Calu3 (cell line): Measurements from ENCODE around the gene S100A14. TPM values are rescaled to one million over a fixed set of nuclear protein-coding genes. Genes with fewer than 3 reads are reported as not detected.

Experiments
- Bru-seq: library from RNA; stranded (reverse); fragments of 400-500 nt; gene quantifications from one replicate; lab custom pipeline; 2021; lab: Mats Ljungman, UMichigan
- BruChase-seq, 2 experiments: library from RNA; stranded (reverse); fragments of 400-500 nt; gene quantifications; one replicate each; lab custom pipeline; 2021; lab: Mats Ljungman, UMichigan
- BruUV-seq: library from RNA; stranded (reverse); fragments of 400-500 nt; replicated peaks from 2 replicates; lab custom pipeline; 2021; lab: Mats Ljungman, UMichigan
- CTCF ChIA-PET: fragments of 300-600 bp; sonication (Branson Sonifier 250); formaldehyde crosslinking; loops from one replicate; lab custom pipeline; 2022; ENCODE audit warnings: antibody characterized with exemption; lab: Charles Lee
- DNase-seq: peaks from one replicate; pipeline ENCODE4 v3.0.0; 2022
- H3K27ac Mint-ChIP-seq: one replicate; pipeline ENCODE4 v1.8.0; 2022; ENCODE audit warnings: mixed read lengths; ENCODE audit not compliant: unreplicated experiment
- H3K27me3 Mint-ChIP-seq: one replicate; pipeline ENCODE4 v1.8.0; 2022; ENCODE audit warnings: mixed read lengths; ENCODE audit not compliant: unreplicated experiment
- H3K36me3 Mint-ChIP-seq: one replicate; pipeline ENCODE4 v1.8.0; 2022; ENCODE audit warnings: mild to moderate bottlenecking, moderate library complexity, mixed read lengths; ENCODE audit not compliant: insufficient read depth, unreplicated experiment
- H3K4me1 Mint-ChIP-seq: one replicate; pipeline ENCODE4 v1.8.0; 2022; ENCODE audit warnings: mild to moderate bottlenecking, low read depth, mixed read lengths; ENCODE audit not compliant: unreplicated experiment
- H3K4me3 Mint-ChIP-seq: one replicate; pipeline ENCODE4 v1.8.0; 2022; ENCODE audit warnings: mild to moderate bottlenecking, low read depth, moderate library complexity, mixed read lengths; ENCODE audit not compliant: unreplicated experiment
- H3K9me3 Mint-ChIP-seq: one replicate; pipeline ENCODE4 v1.8.0; 2022; ENCODE audit warnings: low read depth, mixed read lengths; ENCODE audit not compliant: unreplicated experiment
- CTCF ChIP-seq: fragments of 200-600 bp; IDR thresholded peaks from one replicate; pipeline ENCODE4 v1.8.0; 2022; ENCODE audit warnings: antibody characterized with exemption; ENCODE audit not compliant: unreplicated experiment
- intact Hi-C: fragments of 100-400 bp; cut with micrococcal nuclease; formaldehyde crosslinking; loops from one replicate; pipeline ENCODE4 v1.10.0; 2022; ENCODE audit not compliant: unreplicated experiment
- long read RNA-seq: library from polyadenylated mRNA; stranded (forward); transcript quantifications from one replicate; pipeline ENCODE4 v2.0.0, GENCODE V29; 2022
- total RNA-seq: library from RNA; stranded (reverse); gene quantifications from 2 replicates; pipeline ENCODE4 v1.2.3, GENCODE V29; 2022

The S100A14 gene
- total RNA-seq (74.6 and 106 TPM in 2 replicates), Bru-seq, nascent RNA (percentile 75 among the genes with signal in this experiment), BruChase-seq, experiment 1, labeled RNA remaining after a 6-hour chase (percentile 93 among the genes with signal in this experiment), BruChase-seq, experiment 2, labeled RNA remaining after a 2-hour chase (percentile 84 among the genes with signal in this experiment)
- long read RNA-seq, transcript S100A14-201 (4 exons, 1,058 nt), result major isoform, 194 of 229 reads
- long read RNA-seq, transcript S100A14-206 (3 exons, 1,025 nt), result minor isoform, 8 of 229 reads
- long read RNA-seq, partial matches to known transcripts, result 4 of 229 reads
- long read RNA-seq, other reads (novel, unspliced or antisense), result 21 of 229 reads

- H3K36me3 Mint-ChIP-seq, result peaks cover 64% of the 10 kb centered on the region
- no TSS peak for BruUV-seq
These were observed at the start of gene S100A14 for GRCh38 chr1:153616144-153616916. Gene S100A14, minus strand, starts transcription at chr1:153616325. Its CDS starts 467 bp downstream, at chr1:153615858.

GRCh38 chr1:153663211-153663610 is 47.1 kb upstream of the S100A14 start:
- peaks cover 8% of the 10 kb centered on the region for H3K4me1 Mint-ChIP-seq
- no peak overlapping the region for H3K27ac Mint-ChIP-seq
- no peaks in the 10 kb centered on the region for H3K27me3 Mint-ChIP-seq
- CTCF ChIA-PET, result interaction anchor here (0.7 kb wide), 1 partner anchor 20 kb away, joined by 3 read pairs; no protein-coding TSS in a partner anchor
- no peak for TF ChIP-seq CTCF
- no peak for DNase-seq
- no TSS peak for BruUV-seq
- H3K9me3 Mint-ChIP-seq, result no peaks in the 10 kb centered on the region
- H3K4me3 Mint-ChIP-seq, result no peak overlapping the region
- peaks cover 76% of the 10 kb centered on the region for H3K36me3 Mint-ChIP-seq
- intact Hi-C loops, result no loop called here

More at GRCh38 chr1:153616144-153616916, at the start of gene S100A14:
- CTCF ChIA-PET, result interaction anchor here (0.6 to 9.3 kb wide), 8 partner anchors 9 to 1947 kb away, joined by 3 to 99 read pairs (median 8); partner anchors contain the start of genes CHTOP, S100A1 and S100A13
- no peaks in the 10 kb centered on the region for H3K9me3 Mint-ChIP-seq
- no peak for TF ChIP-seq CTCF
- peak within 1 kb of the TSS; percentile 87 for H3K27ac Mint-ChIP-seq
- peak within 1 kb of the TSS; percentile 54 for H3K4me3 Mint-ChIP-seq
- intact Hi-C loops, result loop anchor here (2.0 kb wide), 1 partner anchor 44 kb away; no protein-coding TSS in a partner anchor
- no peaks in the 10 kb centered on the region for H3K27me3 Mint-ChIP-seq
- peak; percentile 86 for DNase-seq
- peaks cover 55% of the 10 kb centered on the region for H3K4me1 Mint-ChIP-seq

- H3K36me3 Mint-ChIP-seq, result peaks cover 77% of the 10 kb centered on the region
- CTCF ChIA-PET, result no interaction called here
- TSS peak; percentile 34 for BruUV-seq
- H3K27me3 Mint-ChIP-seq, result no peaks in the 10 kb centered on the region
- no peak overlapping the region for H3K27ac Mint-ChIP-seq
- H3K4me3 Mint-ChIP-seq, result no peak overlapping the region
- no peak for DNase-seq
- peaks cover 8% of the 10 kb centered on the region for H3K4me1 Mint-ChIP-seq
- H3K9me3 Mint-ChIP-seq, result no peaks in the 10 kb centered on the region
- intact Hi-C loops, result no loop called here
- TF ChIP-seq CTCF, result no peak
These were observed 46.1 kb upstream of the S100A14 start for GRCh38 chr1:153662269-153662668.

- Mint-ChIP-seq H3K4me3 (no peak overlapping the region), H3K36me3 (peaks cover 72% of the 10 kb centered on the region), H3K27ac (no peak overlapping the region), H3K4me1 (peaks cover 8% of the 10 kb centered on the region), H3K27me3 (no peaks in the 10 kb centered on the region), H3K9me3 (no peaks in the 10 kb centered on the region)
- TSS peak; percentile 3 for BruUV-seq
- no peak for DNase-seq
- intact Hi-C loops, result no loop called here
- no peak for TF ChIP-seq CTCF
- CTCF ChIA-PET, result no interaction called here
These were observed 45.1 kb upstream of the S100A14 start for GRCh38 chr1:153661111-153661708.
